ENCODE results near the gene SQOR.

- TF ChIP-seq EZH2 (IDR thresholded peaks at IDR 0.05) (no peak), POLR2AphosphoS5 (IDR thresholded peaks at IDR 0.05; ENCODE audit: borderline replicate concordance, low read depth, low read length) (no peak), FOXP2 (optimal IDR thresholded peaks at IDR 0.05; ENCODE audit: control extremely low read depth, extremely low read length, insufficient read depth) (no peak)
Observed at GRCh38 chr15:45719490-45719889, 84.7 kb downstream of the SQOR start.

All from SK-N-MC (cell line).